ENCODE data around the gene CACNA1D.

Gene CACNA1D

DNA sequence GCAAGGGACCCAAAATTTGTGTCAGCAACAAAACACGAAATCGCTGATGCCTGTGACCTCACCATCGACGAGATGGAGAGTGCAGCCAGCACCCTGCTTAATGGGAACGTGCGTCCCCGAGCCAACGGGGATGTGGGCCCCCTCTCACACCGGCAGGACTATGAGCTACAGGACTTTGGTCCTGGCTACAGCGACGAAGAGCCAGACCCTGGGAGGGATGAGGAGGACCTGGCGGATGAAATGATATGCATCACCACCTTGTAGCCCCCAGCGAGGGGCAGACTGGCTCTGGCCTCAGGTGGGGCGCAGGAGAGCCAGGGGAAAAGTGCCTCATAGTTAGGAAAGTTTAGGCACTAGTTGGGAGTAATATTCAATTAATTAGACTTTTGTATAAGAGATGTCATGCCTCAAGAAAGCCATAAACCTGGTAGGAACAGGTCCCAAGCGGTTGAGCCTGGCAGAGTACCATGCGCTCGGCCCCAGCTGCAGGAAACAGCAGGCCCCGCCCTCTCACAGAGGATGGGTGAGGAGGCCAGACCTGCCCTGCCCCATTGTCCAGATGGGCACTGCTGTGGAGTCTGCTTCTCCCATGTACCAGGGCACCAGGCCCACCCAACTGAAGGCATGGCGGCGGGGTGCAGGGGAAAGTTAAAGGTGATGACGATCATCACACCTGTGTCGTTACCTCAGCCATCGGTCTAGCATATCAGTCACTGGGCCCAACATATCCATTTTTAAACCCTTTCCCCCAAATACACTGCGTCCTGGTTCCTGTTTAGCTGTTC lies 316.9 kb downstream of the CACNA1D start:
- peak in 2 of 10 donors; percentile 55 to 79 for DNase-seq
- intact Hi-C loops (cut with DNase I) = no loop called here

DNA sequence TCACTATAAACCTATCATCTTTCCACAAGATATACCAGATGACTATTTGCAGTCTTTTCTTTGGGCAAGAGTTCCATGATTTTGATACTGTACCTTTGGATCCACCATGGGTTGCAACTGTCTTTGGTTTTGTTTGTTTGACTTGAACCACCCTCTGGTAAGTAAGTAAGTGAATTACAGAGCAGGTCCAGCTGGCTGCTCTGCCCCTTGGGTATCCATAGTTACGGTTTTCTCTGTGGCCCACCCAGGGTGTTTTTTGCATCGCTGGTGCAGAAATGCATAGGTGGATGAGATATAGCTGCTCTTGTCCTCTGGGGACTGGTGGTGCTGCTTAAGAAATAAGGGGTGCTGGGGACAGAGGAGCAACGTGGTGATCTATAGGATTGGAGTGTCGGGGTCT lies 318.0 kb downstream of the CACNA1D start:
- intact Hi-C loops (cut with DNase I) = no loop called here
- DNase-seq = peak in 1 of 10 donors; percentile 65

DNA sequence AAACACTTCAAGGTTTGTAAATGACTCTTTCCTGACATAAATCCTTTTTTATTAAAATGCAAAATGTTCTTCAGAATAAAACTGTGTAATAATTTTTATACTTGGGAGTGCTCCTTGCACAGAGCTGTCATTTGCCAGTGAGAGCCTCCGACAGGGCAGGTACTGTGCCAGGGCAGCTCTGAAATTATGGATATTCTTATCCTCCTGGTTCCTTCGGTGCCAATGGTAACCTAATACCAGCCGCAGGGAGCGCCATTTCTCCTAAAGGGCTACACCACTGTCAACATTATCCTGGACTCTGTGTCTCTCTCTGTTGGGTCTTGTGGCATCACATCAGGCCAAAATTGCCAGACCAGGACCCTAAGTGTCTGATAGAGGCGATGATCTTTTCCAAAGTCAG lies 318.8 kb downstream of the CACNA1D start:
- intact Hi-C loops (cut with DNase I) = no loop called here
- DNase-seq = peak in 1 of 10 donors; percentile 29

DNA sequence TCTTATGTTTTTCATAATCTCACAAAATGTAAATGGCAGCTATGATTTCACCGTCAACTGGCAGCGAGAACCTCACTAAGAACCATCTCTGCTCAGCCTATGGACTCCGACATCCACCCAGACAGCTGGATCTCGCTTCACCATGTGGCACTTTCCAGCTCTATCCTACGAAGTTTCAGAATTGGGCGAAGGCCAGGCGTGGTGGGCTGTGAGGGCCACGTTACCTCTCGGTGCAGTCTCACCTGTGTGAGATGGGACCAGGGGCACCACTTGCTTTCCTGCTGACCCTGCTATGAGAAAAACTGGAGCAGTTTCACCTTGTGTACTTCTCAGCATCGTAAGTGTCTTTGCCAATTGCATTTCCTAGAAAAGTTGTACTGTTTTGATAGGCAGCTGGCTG lies 319.5 kb downstream of the CACNA1D start:
- intact Hi-C loops (cut with DNase I) = no loop called here
- peak in 2 of 10 donors; percentile 51 to 56 for DNase-seq

DNA sequence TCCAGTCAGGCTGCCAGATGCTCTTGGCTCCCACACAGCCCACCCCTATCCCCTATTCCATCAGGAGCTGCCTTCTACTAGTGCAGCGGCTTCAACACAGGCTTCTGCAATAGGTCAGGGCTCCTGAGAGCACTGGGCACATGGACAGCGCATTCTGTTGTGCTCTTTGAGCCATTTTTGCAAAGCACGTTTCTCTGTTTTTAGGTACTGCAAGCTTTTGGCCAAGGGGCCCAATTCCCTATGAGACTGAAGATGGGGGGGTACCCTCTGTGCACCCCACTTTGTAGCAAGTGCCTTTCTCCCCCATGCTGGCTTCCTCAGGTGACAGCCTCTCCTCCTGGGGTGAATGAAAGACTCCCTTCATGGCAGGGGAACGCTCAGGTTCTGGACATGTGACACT lies 320.7 kb downstream of the CACNA1D start:
- DNase-seq = peak in 1 of 10 donors; percentile 55
- intact Hi-C loops (cut with DNase I) = no loop called here

DNA sequence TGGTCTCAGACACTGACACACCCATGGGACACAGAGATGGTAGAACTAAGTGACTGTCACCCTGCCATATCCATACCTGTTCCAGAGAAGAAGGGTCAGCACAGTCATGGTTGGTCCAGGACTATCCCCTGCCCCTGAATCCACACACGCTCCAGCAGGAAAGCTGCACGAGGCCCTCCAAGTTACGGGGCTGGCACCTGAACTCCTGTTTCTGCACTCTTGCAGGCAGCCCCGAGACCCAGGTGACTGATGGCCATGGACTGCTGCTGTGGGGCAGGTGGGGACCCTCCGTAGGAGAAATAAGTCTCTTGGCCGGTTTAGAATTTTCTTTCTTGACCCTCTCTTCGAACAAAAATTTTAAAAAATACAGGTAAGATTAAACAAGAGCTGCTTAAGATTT lies 321.2 kb downstream of the CACNA1D start:
- intact Hi-C loops (cut with DNase I) = no loop called here
- DNase-seq = peak in 2 of 10 donors; percentile 26 to 44

DNA sequence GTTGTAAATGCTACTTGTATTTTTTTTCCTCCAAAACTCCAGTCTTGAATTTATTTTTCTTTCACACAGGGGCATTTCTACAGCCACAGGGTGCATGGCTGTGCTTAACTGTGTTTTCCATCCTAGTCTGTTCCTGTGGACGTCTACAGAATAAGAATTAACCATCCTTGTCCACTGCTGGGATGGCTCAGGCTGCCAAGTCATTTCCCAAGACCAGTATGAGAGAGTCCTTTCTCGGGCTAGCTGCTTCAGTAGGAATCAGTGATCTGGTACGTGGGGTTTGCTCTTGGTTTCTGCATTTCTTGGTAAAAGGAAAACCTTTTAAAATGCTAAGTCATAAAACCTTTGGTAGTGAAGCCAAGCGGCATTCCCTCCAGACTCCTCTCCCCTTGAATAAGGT lies 322.0 kb downstream of the CACNA1D start:
- DNase-seq = peak in 2 of 10 donors; percentile 16 to 68

DNA sequence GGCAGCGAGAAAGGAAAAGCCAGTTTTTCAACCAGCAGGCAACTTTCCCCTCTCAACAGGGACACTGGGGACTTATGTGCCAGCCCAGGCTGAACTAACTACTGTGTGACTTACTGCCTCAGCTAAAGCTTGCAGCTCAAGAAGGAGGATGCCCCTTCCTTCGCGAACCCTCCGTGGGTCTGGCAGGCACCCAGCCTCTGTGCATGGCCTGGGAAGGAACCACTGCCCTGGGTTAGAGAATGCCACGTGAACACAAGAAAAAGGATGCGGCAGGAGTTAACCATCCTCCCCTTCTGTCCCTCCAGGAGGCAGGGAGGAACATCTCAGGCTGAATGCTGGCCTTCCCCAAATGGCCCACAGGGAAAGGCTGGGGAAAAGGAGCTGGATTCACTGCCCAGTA lies 322.8 kb downstream of the CACNA1D start:
- DNase-seq = peak in 3 of 10 donors; percentile 6 to 56 (median 51)
- intact Hi-C loops (cut with DNase I) = no loop called here

More for the DNA sequence above, 322.0 kb downstream of the CACNA1D start:
- intact Hi-C loops (cut with DNase I) = no loop called here

DNA sequence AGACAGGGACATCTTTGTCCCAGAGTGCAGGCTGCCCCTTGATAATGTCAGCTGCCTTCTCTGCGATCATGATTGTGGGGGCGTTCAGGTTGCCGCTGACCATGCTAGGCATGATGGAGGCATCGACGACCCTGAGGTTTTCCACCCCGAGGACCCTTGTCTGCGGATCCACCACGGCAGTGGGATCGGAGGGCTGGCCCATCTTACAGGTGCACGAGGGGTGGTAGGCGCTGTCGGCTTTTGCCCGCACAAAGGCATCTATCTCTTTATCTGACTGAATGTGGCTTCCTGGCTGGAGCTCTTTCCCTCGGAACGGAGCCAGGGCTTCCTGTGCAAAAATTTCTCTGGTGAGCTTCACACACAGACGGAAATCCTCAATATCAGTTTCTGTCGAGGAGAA lies 323.4 kb downstream of the CACNA1D start:
- intact Hi-C loops (cut with DNase I) = no loop called here

DNA sequence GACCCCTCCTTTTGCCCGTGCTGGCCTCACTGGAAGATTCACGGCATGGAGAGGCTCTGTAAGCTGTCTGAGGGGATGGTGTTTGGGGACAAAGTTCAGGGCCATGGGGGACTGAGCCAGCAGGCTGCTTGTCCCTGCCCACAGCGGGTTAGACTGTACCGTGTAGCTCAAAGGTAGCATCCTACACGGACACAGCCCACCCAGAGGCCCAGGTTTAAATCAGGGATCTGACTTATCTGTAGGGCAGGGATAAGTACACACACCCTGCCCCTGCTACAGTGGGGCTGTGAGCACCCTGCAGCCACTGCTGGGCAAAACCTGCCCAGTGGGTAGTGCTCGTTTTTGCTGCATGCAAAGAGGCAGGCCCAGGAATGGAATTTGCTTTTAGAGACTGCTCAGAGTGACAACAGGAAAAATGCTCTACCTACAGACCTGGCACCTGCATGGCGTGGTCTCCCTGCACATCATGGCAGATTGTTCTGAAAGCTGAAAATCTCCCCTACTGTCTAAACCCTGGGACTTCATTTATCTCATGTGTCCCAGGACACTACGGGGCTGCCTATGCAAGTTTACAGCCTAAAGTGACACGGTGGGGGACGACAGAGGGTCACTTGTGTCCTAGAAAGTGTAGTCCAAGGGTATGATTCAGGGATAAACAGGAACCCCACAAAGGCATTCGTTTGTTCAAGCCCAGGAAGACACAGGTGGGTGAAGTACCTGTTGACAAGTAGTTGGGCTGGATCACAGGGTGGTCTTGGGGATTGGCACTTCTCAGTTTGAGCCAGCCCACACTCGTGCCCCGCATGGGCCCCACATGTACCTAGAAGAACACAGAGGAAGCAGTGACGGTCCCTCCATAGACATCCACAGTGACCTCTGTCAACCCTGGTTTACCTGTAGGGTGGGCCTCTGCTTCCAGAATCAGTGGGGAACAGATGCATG lies 324.1 kb downstream of the CACNA1D start:
- peak in 2 of 10 donors; percentile 39 to 63 for DNase-seq
- intact Hi-C loops (cut with DNase I) = no loop called here

More for the DNA sequence above, 323.4 kb downstream of the CACNA1D start:
- DNase-seq = peak in 2 of 10 donors; percentile 79 to 83

DNA sequence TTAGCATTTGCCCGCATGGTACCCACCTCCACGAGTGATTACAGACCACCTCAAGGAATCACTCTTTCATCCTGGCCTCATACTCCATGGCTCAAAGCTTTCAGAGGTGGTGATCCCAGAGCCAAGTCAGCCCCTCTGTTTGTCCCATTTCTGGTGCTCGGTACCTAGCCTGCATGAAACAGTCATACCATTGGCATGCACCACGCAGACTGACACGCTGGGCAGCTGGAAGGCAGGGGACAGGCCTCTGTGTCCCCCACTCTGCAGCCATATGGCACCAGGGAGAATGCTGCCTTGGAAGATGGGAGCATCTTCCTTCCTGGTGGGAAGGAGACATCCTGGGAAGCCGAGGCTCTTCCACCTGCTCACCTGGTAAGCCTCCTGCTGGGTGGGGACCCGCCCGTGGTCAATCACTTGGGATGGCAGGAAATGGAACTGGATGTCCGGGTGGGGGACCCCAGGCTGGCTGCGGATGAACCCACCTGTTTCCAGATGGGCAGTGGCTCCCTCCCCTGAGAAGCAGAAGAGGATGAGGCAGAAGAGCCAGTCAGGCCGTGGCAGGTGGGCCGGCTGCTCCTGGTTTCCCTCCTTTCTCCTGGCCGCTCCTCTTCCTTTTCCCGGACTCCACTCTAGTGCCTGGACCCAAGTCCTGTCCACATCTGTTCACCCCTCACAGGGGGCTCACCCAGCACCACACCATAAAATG lies 324.9 kb downstream of the CACNA1D start:
- peak in 4 of 10 donors; percentile 5 to 66 (median 42) for DNase-seq
- intact Hi-C loops (cut with DNase I) = no loop called here

DNA sequence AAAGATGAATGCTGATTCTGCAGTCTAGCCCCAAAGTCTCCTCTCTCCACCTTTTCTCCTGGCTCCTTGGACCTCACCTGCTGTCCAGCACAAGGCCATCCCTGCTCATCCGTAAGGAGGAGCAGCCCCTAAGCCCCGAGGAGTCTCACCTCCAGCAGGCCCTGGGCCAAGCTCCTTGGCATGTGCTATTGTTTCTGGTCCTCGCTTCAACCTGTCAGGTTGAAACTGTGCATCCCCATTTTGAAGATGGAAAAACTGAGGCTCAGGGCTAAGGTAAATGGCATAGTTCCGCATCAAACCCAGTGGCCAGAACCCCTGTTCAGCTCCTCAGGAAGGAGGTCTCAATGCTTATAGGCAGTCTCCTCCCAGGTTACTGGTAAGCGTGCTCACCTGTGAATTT lies 325.7 kb downstream of the CACNA1D start:
- DNase-seq = peak in 3 of 10 donors; percentile 3 to 70 (median 59)
- intact Hi-C loops (cut with DNase I) = no loop called here

DNA sequence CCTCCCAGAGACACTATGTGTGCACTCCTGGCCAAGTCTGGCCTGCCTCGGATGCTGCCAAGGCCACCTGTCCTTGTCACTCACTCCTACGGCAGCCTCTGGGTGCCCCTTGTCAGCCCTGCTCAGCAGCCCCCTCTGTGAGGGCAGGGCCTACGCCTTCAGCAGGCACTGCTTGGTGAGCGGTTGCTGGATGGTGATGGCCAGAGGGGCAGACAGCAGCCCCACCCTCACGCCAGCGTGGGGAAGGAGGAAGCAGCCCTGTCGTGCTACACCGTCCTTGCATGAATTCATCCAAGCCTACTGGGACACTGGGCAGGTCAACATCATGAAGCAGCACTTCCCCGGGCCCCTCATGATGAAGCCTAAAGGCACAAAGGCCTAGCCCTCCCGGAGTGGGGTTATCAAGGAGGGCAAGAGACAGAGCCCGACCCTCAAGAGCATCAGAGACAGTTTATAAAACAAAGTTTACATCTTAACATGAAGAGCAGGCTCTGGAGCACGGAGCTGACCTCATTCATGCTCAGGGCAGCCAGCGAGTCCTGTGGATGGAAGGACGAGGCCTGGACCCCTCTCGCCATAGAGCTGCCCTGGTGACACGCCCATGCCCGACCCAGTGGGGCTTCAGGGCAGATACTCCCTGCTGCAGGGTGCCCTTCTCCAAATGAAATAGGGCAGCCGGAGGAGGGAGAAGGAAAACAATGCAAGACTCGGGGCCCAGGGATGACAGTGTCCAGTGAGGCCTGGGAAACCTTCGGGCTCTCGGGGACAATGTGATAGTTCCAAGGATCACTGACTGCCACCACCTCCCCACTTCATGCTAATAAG lies 326.6 kb downstream of the CACNA1D start:
- intact Hi-C loops (cut with DNase I) = no loop called here
- peak in 4 of 10 donors; percentile 7 to 76 (median 60) for DNase-seq

DNA sequence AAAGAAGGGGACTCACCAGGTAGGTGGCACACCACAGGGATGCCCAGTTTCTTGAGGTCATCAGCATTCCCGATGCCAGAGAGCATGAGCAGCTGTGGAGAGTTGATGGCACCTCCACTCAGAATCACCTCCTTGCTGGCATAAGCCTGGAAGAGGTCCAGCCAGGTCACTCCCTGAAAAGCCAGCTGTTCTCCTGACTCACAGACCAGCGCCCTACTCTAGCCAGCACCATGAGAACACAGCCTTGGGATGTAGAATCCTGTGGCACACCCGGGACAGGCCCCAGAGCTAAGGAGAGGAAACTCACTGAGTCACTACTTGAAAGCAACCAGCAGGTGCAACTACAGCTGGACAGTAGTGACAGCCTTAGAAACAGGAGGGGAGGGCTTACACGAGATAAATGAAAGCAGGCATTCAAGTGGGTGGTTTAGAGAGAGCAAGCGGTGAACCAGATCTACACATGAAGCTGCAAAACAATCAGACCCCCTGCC lies 327.3 kb downstream of the CACNA1D start:
- peak in 4 of 10 donors; percentile 6 to 74 (median 54) for DNase-seq
- intact Hi-C loops (cut with DNase I) = no loop called here

DNA sequence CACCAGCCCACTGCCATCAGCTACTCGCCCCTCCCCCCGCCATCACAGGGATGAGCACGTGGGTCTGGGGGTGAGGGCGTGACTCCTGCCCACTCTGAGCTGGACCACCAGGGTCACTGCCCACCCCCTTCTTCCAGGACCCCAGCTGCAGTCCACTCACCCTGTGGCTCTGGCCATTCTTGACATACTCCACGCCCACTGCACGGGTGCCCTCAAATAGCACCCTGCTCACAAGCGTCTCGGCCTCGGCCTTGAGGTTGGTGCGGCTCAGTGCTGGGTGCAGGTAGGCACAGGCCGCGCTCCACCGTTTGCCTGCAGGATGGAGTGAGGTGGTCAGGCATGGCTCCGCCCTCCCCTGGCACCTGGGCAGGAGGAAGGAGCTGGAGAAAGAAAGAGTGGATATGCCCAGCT lies 327.9 kb downstream of the CACNA1D start:
- intact Hi-C loops (cut with DNase I) = no loop called here
- DNase-seq = peak in 5 of 10 donors; percentile 5 to 76 (median 55)

DNA sequence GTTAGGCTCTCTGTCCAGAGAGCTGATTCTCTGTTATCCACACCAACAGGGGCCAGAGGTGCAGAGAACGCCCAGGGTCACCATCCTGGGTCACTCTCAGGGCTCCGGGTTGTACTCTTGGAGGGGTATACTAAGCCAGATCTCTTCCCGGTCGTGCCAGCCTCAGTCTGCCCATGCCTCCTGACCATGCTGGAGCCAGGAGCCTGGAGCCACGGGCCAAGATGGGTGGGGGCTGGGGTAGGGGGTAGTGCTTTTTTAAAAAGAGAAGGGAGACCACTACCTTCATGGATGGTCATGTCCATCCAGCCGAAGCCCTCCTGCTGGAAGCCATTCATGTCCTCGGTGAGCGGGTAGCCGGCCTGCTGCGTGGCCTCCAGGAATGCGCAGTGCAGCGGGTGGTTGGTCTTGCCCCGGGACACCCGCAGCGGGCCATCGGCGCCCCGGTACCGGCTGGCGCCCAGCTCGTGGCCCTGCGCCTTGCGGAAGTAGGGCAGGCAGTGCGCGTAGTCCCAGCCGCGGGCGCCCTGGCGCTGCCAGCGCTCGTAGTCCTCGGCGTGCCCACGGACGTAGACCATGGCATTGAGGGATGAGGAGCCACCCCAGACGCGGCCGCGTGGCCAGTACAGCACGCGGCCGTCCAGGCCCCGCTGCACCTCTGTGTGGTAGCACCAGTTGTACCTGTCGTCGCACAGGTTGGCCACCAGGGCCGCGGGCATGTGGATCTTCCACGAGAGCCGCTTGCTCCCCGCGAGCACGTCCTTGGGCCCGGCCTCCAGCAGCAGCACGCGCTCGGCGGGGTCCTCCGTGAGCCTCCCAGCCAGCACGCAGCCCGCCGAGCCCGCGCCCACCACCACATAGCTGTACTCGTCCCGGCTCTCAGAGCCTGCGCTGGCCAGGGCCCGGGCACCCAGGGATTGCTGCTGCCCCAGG lies 328.9 kb downstream of the CACNA1D start:
- peak in 5 of 10 donors; percentile 8 to 80 (median 58) for DNase-seq

DNA sequence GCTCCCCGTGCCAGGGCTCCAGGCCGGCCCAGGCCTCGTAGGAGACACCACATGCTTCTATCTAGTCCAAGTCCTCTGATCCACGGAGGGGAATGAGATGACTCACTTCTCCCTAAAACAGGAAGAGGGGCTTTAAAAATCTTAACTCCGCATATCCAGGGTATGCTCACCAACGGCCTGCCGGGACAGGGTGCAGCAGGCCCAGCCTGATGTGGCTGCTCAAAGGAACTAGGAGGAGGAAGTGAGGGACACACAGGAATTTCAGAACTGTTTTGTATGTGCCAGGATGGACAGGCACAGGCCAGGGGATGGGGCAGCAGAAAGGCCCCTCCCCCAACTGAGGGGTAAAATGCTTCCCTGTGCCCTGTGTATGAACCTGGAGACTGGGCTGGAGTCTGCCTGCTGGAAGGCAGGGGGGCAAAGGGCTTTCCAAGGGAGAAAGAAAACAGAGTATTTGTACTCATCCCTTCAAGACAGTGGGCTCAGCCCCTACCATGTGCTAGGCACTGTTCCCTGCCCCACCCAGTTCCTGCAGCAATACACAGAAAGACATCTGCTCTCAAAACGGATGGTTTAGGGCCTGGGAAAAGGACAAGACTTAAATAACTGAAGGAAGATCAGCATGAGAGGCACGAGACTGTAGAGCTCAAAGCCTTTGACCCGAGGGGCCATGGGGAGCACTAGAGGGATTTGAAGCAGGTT lies 329.7 kb downstream of the CACNA1D start:
- peak in 1 of 10 donors; percentile 62 for DNase-seq
- intact Hi-C loops (cut with DNase I) = no loop called here

More for the DNA sequence above, 328.9 kb downstream of the CACNA1D start:
- intact Hi-C loops (cut with DNase I) = no loop called here

DNA sequence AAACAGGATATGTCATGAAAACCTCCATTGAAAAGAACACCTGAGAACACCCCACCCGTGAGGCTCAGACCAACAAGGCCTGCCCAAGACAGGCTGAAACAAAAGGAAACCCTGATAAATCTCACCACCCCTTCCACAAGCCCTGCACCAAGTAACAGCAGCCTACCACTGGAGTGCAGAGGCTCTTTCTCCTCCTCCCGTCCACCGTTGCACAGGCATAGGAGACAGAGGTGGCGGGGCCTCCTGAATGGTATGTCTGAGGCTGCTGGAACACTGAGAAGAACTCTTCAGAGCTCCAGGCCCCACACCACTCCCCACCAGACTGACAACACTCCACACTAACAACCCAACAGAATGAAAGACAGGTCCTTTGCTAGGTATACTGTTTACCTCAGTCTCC lies 330.4 kb downstream of the CACNA1D start:
- DNase-seq = peak in 1 of 10 donors; percentile 34
- intact Hi-C loops (cut with DNase I) = no loop called here

All from posterior cingulate gyrus (tissue), 11 donors.